SK-N-SH (cell line): ENCODE data around the gene PSMB10. TPM values are rescaled to one million over a fixed set of nuclear protein-coding genes. Genes with fewer than 3 reads are reported as not detected.

Experiments used
- CTCF ChIA-PET: fragments of 300-600, 350-600 bp; formaldehyde crosslinking; extraction: SDS; loops from one replicate; lab custom pipeline; 2021; lab: Yijun Ruan, JAX
- POLR2A ChIA-PET: fragments of 350-600 bp; sonication (Branson Sonifier 250); formaldehyde crosslinking; extraction: SDS; loops from one replicate; lab custom pipeline; 2020; ENCODE audit warnings: antibody characterized with exemption, inconsistent platforms; lab: Yijun Ruan, JAX
- DNase-seq: peaks from one replicate; pipeline ENCODE4 v3.0.0; 2012
- H2AFZ ChIP-seq: fragments of 200-600 bp; sonication (generic); 2 replicates; pipeline ENCODE4 v1.8.1; 2016; ENCODE audit warnings: antibody characterized with exemption, mild to moderate bottlenecking, low read depth
- H3F3A ChIP-seq: fragments of 200-600 bp; sonication (generic); replicated peaks from 2 replicates; pipeline ENCODE3; 2016; ENCODE audit warnings: antibody characterized with exemption, mild to moderate bottlenecking; ENCODE audit not compliant: insufficient read depth
- H3K27ac ChIP-seq, 2 experiments: fragments of 200-500 bp in 1 of 2; fragments of 200-600 bp in 1 of 2; sonication (Bioruptor generic) in 1 of 2; sonication (generic), shearing (Covaris generic) in 1 of 2; 2 replicates each; pipeline versions ENCODE4 v1.5.1 to v1.6.1; 2014 to 2016; ENCODE audit warnings: low read depth in 2 of 2, inconsistent platforms in 1 of 2, low read length in 1 of 2, mild to moderate bottlenecking in 1 of 2, mixed read lengths in 1 of 2
- H3K27me3 ChIP-seq: fragments of 200-600 bp; sonication (generic), shearing (Covaris generic); 2 replicates; pipeline ENCODE4 v1.6.1; 2016; ENCODE audit warnings: mixed run types; ENCODE audit not compliant: insufficient read depth
- H3K36me3 ChIP-seq, 2 experiments: fragments of 200-500 bp in 1 of 2; fragments of 200-600 bp in 1 of 2; sonication (Bioruptor generic) in 1 of 2; sonication (generic) in 1 of 2; replicated peaks in 1 of 2; 2 replicates each; pipeline versions ENCODE3 to v1.5.1; 2014 to 2016; ENCODE audit warnings: low read length in 1 of 2, mild to moderate bottlenecking in 1 of 2; ENCODE audit not compliant: insufficient read depth in 2 of 2, control insufficient read depth in 1 of 2
- H3K4me1 ChIP-seq, 2 experiments: fragments of 200-500 bp in 1 of 2; fragments of 200-600 bp in 1 of 2; sonication (Bioruptor generic) in 1 of 2; sonication (generic), shearing (Covaris generic) in 1 of 2; 2 replicates each; pipeline versions ENCODE4 v1.5.1 to v1.6.1; 2014 to 2016; ENCODE audit warnings: low read depth in 1 of 2, low read length in 1 of 2, mixed run types in 1 of 2; ENCODE audit not compliant: insufficient read depth in 2 of 2, control insufficient read depth in 1 of 2
- H3K4me2 ChIP-seq: fragments of 200-600 bp; sonication (generic), shearing (Covaris generic); 2 replicates; pipeline ENCODE4 v1.6.1; 2017; ENCODE audit warnings: mixed run types
- H3K4me3 ChIP-seq, 2 experiments: fragments of 200-500 bp in 1 of 2; fragments of 200-600 bp in 1 of 2; sonication (Bioruptor generic) in 1 of 2; sonication (generic), shearing (Covaris generic) in 1 of 2; 2 replicates each; pipeline versions ENCODE4 v1.5.1 to v1.8.1; 2014 to 2016; ENCODE audit warnings: low read depth in 2 of 2, inconsistent platforms in 1 of 2, low read length in 1 of 2, mild to moderate bottlenecking in 1 of 2, mixed read lengths in 1 of 2, moderate library complexity in 1 of 2
- H3K79me2 ChIP-seq: fragments of 200-600 bp; sonication (generic); 2 replicates; pipeline ENCODE4 v1.8.1; 2017; ENCODE audit warnings: mild to moderate bottlenecking; ENCODE audit not compliant: insufficient read depth
- H3K9ac ChIP-seq: fragments of 200-600 bp; sonication (generic); 2 replicates; pipeline ENCODE4 v1.6.1; 2017; ENCODE audit warnings: mixed run types
- H3K9me2 ChIP-seq: fragments of 200-600 bp; sonication (generic); 2 replicates; pipeline ENCODE4 v1.6.1; 2017; ENCODE audit warnings: mixed run types
- H3K9me3 ChIP-seq: fragments of 200-600 bp; sonication (generic); 2 replicates; pipeline ENCODE4 v1.6.1; 2017; ENCODE audit warnings: mixed run types, mild to moderate bottlenecking, moderate library complexity
- H4K20me1 ChIP-seq: fragments of 200-600 bp; sonication (generic); 2 replicates; pipeline ENCODE4 v1.6.1; 2017; ENCODE audit warnings: mild to moderate bottlenecking, mixed run types; ENCODE audit not compliant: insufficient read depth
- CHD2 ChIP-seq: fragments of 150-350 bp; IDR thresholded peaks from 2 replicates; pipeline ENCODE4 v1.6.1; 2018; ENCODE audit warnings: low read length; ENCODE audit not compliant: partially characterized antibody
- CTCF ChIP-seq: fragments of 200-600 bp; sonication (generic); IDR thresholded peaks from 2 replicates; pipeline ENCODE4 v1.6.1; 2017; ENCODE audit warnings: antibody characterized with exemption, mild to moderate bottlenecking, moderate library complexity
- EP300 ChIP-seq, 2 experiments: IDR thresholded peaks; 2 replicates each; pipeline versions ENCODE4 v1.4.0 to v1.6.1; 2012; ENCODE audit warnings: borderline replicate concordance in 1 of 2, low read depth in 1 of 2, low read length in 1 of 2
- FOSL2 ChIP-seq: IDR thresholded peaks from 2 replicates; pipeline ENCODE4 v1.4.0; 2012; ENCODE audit warnings: low read depth, mild to moderate bottlenecking, moderate library complexity, borderline replicate concordance
- FOXJ3 ChIP-seq: sonication (generic); formaldehyde crosslinking; IDR thresholded peaks from 2 replicates; pipeline ENCODE4 v1.5.1; 2020; ENCODE audit warnings: mild to moderate bottlenecking, missing genetic modification reagents
- GATA2 ChIP-seq: sonication (generic); formaldehyde crosslinking; IDR thresholded peaks from 2 replicates; pipeline ENCODE4 v1.5.0; 2020; ENCODE audit warnings: mild to moderate bottlenecking, missing genetic modification reagents
- IRF3 ChIP-seq: fragments of 150-350 bp; IDR thresholded peaks from 2 replicates; pipeline ENCODE4 v1.6.1; 2016; ENCODE audit warnings: mild to moderate bottlenecking, low read depth, low read length
- MAX ChIP-seq: IDR thresholded peaks from 2 replicates; pipeline ENCODE4 v1.4.0; 2012; ENCODE audit warnings: low read depth
- MXI1 ChIP-seq: IDR thresholded peaks from 2 replicates; pipeline ENCODE4 v1.6.1; 2012; ENCODE audit warnings: mild to moderate bottlenecking, low read depth, low read length, improper control_type of control experiment
- NFIC ChIP-seq: IDR thresholded peaks from 2 replicates; pipeline ENCODE4 v1.4.0; 2012; ENCODE audit warnings: borderline replicate concordance
- NRF1 ChIP-seq: IDR thresholded peaks from 2 replicates; pipeline ENCODE4 v1.6.1; 2012; ENCODE audit warnings: low read depth, mild to moderate bottlenecking, low read length
- PBX3 ChIP-seq: IDR thresholded peaks from 2 replicates; pipeline ENCODE4; 2012
- RFX5 ChIP-seq: IDR thresholded peaks from 2 replicates; pipeline ENCODE4 v1.6.1; 2012; ENCODE audit warnings: mild to moderate bottlenecking, improper control_type of control experiment, low read length
- SMC3 ChIP-seq: IDR thresholded peaks from 2 replicates; pipeline ENCODE4 v1.6.1; 2012; ENCODE audit warnings: low read depth, low read length, improper control_type of control experiment
- TEAD4 ChIP-seq: IDR thresholded peaks from 2 replicates; pipeline ENCODE4 v1.4.0; 2012; ENCODE audit warnings: mild to moderate bottlenecking, borderline replicate concordance; ENCODE audit not compliant: insufficient read depth
- USF2 ChIP-seq: fragments of 150-350 bp; IDR thresholded peaks from 2 replicates; pipeline ENCODE4 v1.6.1; 2017; ENCODE audit warnings: antibody characterized with exemption, low read length, low read depth, borderline replicate concordance
- YY1 ChIP-seq: IDR thresholded peaks from 2 replicates; pipeline ENCODE4 v1.4.0; 2012; ENCODE audit warnings: low read depth, mild to moderate bottlenecking
- WGBS: methylation state at CpG from one replicate; pipeline ENCODE4 v1.1.6; 2017; ENCODE audit warnings: low lambda C conversion rate; 5-methylcytosine and 5-hydroxymethylcytosine counted together
- polyA plus RNA-seq, 3 experiments: library from polyadenylated mRNA; depleted of rRNA; stranded (reverse); fragments of >200 nt; gene quantifications; 2 replicates each; pipeline ENCODE4 v1.2.3, GENCODE V29; 2012

The PSMB10 gene
- polyA plus RNA-seq, 1 of the 3 experiments (the other 2 are of a cell fraction): 57.8 TPM

GRCh38 chr16:67888331-67888730 is 48.3 kb downstream of the PSMB10 start:
- Histone ChIP-seq H3F3A (peaks cover 12% of the 10 kb centered on the region), H4K20me1 (peaks cover 12% of the 10 kb centered on the region), H3K9me2 (no peaks in the 10 kb centered on the region), H3K4me2 (no peak overlapping the region), H3K36me3 (peaks cover under 1 to 16% of the 10 kb centered on the region in 2 experiments), H3K9ac (no peak overlapping the region), H3K27me3 (no peaks in the 10 kb centered on the region), H2AFZ (no peak overlapping the region), H3K79me2 (peaks cover 1% of the 10 kb centered on the region), H3K4me3 (no peak overlapping the region), H3K4me1 (peaks cover 11 to 13% of the 10 kb centered on the region in 2 experiments; a peak in 2 of 4 replicates), H3K9me3 (no peaks in the 10 kb centered on the region), H3K27ac (no peak overlapping the region)
- DNase-seq: no peak
- CTCF ChIA-PET: interaction anchor here (1.5 to 22.4 kb wide), 2 partner anchors 43 to 72 kb away, joined by 8 to 564 read pairs; partner anchors contain the start of genes CTRL, LCAT and PSMB10
- POLR2A ChIA-PET: interaction anchor here (1.0 kb wide), 1 partner anchor 54 kb away, joined by 4 read pairs; no protein-coding TSS in a partner anchor
- 88% methylated on average over 2 of the region's 3 CpGs for WGBS
- TF ChIP-seq CHD2 (no peak), RFX5 (no peak), MXI1 (no peak), TEAD4 (no peak), FOXJ3 (CRISPR knock-in tag) (no peak), MAX (no peak), PBX3 (no peak), IRF3 (no peak), YY1 (no peak), EP300 (IDR thresholded peaks at IDR 0.05; ENCODE audit: borderline replicate concordance in 1 of 2, low read depth in 1 of 2, low read length in 1 of 2) (no peak)

- ChIA-PET CTCF (interaction anchor here (0.6 to 22.4 kb wide), 7 partner anchors 12 to 747 kb away, joined by 3 to 564 read pairs (median 6); partner anchors contain the start of genes CTRL, EDC4, LCAT and PSMB10), POLR2A (no interaction called here)
- Histone ChIP-seq H4K20me1 (peaks cover 12% of the 10 kb centered on the region), H3K4me2 (no peak overlapping the region), H3K4me1 (peaks cover 7 to 13% of the 10 kb centered on the region in 2 experiments; a peak in 2 of 4 replicates), H3K27me3 (no peaks in the 10 kb centered on the region), H3K9me2 (no peaks in the 10 kb centered on the region), H3K79me2 (no peaks in the 10 kb centered on the region), H3K4me3 (no peak overlapping the region), H2AFZ (no peak overlapping the region), H3K9ac (no peak overlapping the region), H3K27ac (no peak overlapping the region), H3K36me3 (peaks cover 4 to 35% of the 10 kb centered on the region in 2 experiments), H3F3A (peaks cover 14% of the 10 kb centered on the region), H3K9me3 (no peaks in the 10 kb centered on the region)
- no peak for DNase-seq
- 92% methylated on average over 5 of the region's 5 CpGs for WGBS
- no peak for TF ChIP-seq NFIC
- TF ChIP-seq USF2: no peak
- no peak for TF ChIP-seq NRF1
- TF ChIP-seq CTCF: no peak
- TF ChIP-seq FOSL2: no peak
- no peak for TF ChIP-seq SMC3
- no peak for TF ChIP-seq GATA2 (CRISPR knock-in tag)
Observed at GRCh38 chr16:67886387-67886786, 50.3 kb downstream of the PSMB10 start.
